Right renal pelvis (tissue), 4 donors: Measurements from ENCODE around the gene NF2. TPM values are rescaled to one million over a fixed set of nuclear protein-coding genes. Genes with fewer than 3 reads are reported as not detected.
"Not testable (repeated sequence)": the region's sequence is repeated elsewhere in the genome, so short reads cannot be mapped to it uniquely, and the experiment has no call there.

Experiments
- DNase-seq, 4 donors: peaks; one replicate each; pipeline ENCODE4 v3.0.0-alpha.2; 2013; ENCODE audit warnings: low read depth in 4 of 4, low spot score in 3 of 4, missing footprints in 1 of 4
- polyA plus RNA-seq, 4 donors: library from polyadenylated mRNA; unstranded; fragments of 120-200 nt; gene quantifications; one replicate each; pipeline ENCODE4 v1.2.1, GENCODE V29; 2013; ENCODE audit not compliant: insufficient read length in 4 of 4

The NF2 gene
- polyA plus RNA-seq, 4 donors: 24.3 to 30.6 (median 30.1) TPM

GRCh38 chr22:29594447-29594846 is 9.0 kb upstream of the NF2 start:
- not testable (repeated sequence) for DNase-seq

- DNase-seq: no peak
Observed at GRCh38 chr22:29596408-29596807, 7.0 kb upstream of the NF2 start.

DNA sequence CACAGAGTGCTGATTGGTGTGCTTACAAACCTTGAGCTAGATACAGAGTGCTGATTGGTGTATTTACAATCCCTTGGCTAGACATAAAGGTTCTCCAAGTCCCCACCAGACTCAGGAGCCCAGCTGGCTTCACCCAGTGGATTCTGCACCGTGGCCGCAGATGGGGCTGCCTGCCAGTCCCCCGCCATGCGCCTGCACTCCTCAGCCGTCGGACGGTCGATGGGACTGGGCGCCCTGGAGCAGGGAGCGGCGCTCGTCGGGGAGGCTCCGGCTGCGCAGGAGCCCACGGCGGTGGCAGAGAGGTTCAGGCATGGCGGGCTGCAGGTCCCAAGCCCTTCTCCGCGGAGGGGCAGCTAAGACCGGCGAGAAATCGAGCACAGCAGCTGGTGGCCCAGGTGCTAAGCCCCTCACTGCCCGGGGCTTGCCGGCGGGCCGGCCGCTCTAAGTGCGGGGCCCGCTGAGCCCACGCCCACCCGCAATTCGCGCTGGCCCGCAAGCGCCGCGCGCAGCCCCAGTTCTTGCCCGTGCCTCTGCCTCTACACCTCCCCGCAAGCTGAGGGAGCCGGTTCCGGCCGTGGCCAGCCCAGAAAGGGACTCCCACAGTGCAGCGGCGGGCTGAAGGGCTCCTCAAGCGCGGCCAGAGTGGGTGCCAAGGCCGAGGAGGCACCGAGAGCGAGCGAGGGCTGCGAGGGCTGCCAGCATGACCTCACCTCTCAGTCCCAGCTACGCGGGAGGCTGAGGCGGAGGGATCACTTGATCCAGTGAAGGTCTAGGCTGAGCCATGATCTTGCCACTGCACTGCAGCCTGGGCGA is 5.4 kb upstream of the NF2 start:
- DNase-seq: not testable (repeated sequence)

- no peak for DNase-seq
Observed at GRCh38 chr22:29598684-29599020, 4.8 kb upstream of the NF2 start.

DNA sequence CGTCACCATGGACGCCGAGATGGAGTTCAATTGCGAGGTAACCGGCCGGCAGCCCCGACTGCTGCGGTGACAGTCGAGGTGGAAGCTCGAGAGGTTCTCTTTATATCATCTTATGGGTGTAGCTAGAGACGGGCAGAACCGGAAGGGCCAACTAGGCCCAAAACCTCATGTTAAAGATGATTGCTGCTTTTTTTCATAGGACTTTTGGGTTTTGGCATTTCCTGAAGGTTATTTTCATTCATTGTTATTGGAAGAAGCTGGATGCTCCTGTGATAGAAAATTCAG is 585 bp downstream of the NF2 start:
- no peak for DNase-seq

- DNase-seq: no peak
Observed at GRCh38 chr22:29605527-29605850, 2.1 kb downstream of the NF2 start.

DNA sequence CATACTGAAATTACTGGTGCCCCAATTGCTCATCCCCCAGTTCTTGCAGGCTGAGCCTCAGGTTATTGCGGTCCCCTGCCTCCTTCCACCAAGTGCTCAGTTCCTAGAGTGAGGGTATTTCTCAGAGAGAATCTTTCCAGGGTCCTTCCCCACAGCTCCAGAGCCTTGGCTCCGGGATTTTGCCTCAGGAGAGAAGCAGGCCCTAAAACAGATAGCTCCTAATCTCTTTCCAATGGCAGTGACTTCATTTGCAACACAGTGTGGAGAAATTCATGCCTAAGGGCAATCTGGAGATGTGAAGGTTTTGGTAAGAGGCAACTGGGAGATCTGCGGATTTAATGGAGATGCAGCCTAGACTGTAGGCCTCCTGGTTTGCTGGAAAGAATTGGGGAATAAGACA is 2.9 kb downstream of the NF2 start:
- DNase-seq: no peak

GRCh38 chr22:29607426-29607825 is 4.0 kb downstream of the NF2 start:
- DNase-seq: no peak

- DNase-seq: no peak
Observed at GRCh38 chr22:29609139-29609538, 5.7 kb downstream of the NF2 start.

DNA sequence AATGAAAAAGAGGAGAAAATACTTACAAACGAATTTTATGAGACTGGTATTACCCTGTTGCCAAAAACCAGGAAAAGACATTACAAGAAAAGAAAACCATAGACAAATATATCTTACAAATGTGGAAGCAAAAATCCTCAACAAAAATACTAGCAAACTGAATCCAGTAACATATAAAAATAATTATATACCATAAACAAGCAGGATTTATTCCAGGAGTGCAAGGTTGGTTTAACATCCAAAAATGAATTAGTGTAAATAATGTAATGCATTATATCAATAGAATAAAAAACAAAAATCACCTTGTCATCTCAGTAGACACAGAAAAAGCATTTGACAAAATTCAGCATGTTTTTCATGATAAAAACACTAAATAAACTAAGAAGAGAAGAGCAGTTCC is 7.3 kb downstream of the NF2 start:
- no peak for DNase-seq

- DNase-seq: no peak
Observed at GRCh38 chr22:29615705-29616327, 12.4 kb downstream of the NF2 start.

- DNase-seq: peak in 2 of 4 donors; percentile 43 to 67
Observed at GRCh38 chr22:29617922-29618629, 14.6 kb downstream of the NF2 start.

DNA sequence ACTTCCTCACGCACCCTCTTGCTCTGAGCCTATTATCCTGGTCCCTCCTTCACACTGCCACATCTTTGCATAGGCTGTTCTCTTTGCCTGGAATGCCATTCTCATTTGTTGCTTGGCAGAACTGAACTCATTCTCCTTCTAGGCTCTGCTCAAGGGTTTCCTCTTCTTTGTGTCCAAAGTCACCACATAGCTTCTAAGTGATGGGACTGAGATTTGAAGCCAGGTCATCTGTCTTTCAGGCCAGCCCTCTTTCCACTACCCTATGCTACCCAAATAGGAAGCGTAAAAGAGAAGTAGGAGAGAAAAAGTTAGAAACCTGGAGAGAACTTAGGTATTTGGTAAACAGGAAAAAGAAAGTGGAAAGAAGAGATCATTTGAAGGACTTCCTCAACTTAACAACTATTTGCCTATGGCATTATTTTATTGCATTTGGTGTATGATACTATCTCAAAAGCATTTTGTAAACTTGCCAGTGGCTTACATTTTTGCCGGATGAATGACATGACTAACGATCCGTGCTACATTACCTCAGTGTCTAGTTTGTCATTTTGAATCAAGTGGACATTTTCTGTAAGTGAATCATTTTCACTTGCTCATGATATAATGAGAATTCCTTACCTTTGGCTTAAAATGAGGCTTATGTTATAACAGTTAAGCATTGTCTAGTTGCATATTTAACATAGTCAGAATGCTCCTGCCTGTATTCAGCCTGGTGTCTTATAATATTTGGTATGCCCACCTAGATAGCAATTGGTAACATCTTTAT is 18.5 kb downstream of the NF2 start:
- DNase-seq: no peak

GRCh38 chr22:29623059-29623458 is 19.6 kb downstream of the NF2 start:
- DNase-seq: no peak

GRCh38 chr22:29623553-29624169 is 20.2 kb downstream of the NF2 start:
- DNase-seq: no peak

GRCh38 chr22:29625090-29625825 is 21.8 kb downstream of the NF2 start:
- DNase-seq: peak in 1 of 4 donors; percentile 45

DNA sequence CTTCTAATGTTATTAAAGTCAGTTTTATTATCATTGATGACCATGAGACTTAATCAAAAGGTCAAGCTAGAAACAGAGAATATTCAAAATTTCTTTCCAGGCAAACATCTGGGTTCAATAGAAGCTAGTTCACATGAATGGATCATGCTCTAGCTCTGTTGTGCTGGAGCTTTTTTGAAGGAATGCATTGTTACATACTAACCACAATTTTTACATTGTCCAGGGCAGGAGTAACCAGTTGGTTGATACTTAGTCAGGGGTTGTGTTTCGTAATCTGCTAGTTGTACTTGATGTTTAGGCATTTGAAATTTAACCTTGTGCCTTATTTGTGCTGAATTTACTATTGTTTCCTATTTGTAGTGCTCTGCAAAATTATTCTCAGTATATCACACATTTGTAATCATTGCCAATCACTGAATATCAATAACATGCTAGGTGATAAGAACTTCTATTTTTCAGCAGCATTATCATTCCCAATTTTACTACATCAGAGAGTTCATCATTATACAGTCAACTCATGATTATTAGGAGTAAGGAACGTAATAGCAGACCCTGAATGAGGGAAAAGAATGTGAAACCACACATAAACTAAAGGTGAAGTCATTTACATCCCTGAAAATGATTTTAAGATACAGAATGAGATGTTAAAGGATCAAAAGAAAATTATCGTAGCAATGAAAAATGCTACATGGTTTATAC is 23.2 kb downstream of the NF2 start:
- DNase-seq: no peak

DNA sequence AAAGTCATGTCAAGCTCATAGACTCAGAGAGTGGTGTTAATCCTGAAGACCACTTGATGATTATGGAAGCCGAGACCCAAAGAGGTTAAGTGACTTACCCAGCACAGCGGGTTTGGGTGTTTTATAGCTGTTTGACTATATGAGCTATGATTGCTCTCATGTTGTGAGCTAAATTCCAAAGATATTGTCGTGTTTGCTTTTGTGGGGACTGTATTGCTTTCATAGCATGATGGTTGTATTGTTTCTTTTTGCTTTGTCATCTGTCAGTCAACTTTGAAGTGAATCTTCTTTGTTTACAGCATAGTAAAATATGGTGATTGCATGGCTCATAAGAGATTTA is 23.7 kb downstream of the NF2 start:
- no peak for DNase-seq

DNA sequence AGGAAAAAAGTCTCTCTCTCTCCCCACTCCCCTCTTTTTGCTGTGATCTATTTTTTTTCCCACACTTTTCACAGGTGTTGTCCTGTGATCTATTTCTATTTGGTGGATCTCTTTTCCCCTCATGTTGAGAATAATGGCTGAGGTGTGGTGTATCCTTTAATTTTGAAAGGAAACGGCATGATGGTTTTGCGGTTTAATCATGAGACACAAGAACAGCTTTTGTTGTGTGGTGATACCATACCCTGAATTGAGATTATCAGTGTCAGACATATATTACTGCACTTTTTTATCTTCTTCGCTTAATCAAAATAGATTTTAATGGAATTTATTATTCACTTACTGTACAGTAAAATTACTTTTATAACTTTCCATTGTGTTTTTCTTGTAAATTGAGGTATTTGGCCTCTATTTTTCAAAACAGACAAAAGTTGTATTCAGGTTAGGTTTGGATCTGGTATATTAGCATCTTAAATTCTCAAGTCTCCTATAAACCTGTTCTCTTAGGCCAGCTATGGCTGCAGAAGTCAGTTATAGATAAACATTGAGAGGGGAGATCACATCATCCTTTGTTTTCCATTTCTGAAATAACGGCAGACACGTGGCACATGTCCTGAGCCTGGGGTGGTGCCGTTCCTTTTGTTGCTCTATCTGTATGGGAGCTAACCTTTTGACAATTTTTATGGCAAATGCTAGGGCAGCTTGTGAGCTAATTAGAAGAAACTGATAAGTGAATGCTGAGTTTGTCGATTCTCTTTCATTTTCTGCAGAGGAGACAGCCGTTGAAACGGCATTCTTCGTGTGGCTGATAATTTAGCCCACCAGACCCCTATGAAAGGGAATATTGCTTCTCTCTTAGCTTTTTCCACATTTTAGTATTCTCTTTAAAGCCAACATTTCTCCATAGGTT is 25.8 kb downstream of the NF2 start:
- no peak for DNase-seq
